Measurements from ENCODE around the gene PSTPIP1.

The PSTPIP1 gene

DNA sequence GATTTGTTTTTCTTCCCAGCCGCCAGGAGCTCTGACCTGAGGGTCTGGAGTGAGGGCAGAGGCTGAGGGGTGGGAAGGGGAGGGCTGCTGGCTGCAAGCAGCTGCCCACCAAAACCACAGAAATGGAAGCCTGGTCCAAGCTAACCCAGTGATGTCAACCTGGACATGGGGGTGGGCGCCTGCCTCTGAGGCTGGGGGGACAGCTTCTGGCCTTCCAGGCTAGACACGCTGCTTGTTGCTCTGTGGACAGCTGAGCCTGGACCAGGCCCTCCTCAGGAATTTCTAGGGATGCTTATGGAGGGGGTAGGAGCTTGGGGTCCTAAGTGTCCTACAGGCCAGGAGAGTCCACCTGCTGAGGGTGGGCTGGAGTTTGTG lies 21.4 kb downstream of the PSTPIP1 start:
- FAIRE-seq (no peak), DNase-seq (ENCODE audit: extremely low spot score, insufficient read length, low read depth) (no peak)

DNA sequence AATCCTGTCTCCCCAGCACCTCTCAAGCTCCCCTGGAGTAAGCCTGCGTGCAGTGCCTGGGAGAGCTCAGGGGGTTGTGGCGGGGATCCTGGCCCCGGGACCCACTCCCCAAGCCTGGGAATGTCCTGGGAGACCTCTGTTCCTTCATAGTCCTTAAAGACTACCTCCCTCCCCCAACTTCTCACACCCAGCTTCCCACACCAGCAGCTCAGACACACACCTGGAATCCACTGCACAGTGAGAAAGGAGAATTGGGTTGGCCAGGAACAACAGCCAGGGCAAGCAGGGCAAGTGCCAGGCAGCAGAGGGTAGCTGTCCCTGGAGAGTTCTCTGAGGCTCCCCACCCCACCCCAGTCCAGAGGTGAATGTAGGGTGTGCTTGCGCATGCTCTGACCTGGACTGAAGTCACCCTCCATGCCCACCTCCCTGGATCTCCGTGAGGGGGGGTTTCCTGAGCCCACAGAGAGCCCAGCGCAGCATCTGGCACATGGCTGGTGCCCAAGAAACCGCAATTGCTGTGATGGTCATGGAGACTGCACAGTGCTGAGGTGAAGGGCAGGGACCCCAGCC lies 22.2 kb downstream of the PSTPIP1 start:
- DNase-seq (ENCODE audit: extremely low spot score, insufficient read length, low read depth) = no peak
- FAIRE-seq = no peak

DNA sequence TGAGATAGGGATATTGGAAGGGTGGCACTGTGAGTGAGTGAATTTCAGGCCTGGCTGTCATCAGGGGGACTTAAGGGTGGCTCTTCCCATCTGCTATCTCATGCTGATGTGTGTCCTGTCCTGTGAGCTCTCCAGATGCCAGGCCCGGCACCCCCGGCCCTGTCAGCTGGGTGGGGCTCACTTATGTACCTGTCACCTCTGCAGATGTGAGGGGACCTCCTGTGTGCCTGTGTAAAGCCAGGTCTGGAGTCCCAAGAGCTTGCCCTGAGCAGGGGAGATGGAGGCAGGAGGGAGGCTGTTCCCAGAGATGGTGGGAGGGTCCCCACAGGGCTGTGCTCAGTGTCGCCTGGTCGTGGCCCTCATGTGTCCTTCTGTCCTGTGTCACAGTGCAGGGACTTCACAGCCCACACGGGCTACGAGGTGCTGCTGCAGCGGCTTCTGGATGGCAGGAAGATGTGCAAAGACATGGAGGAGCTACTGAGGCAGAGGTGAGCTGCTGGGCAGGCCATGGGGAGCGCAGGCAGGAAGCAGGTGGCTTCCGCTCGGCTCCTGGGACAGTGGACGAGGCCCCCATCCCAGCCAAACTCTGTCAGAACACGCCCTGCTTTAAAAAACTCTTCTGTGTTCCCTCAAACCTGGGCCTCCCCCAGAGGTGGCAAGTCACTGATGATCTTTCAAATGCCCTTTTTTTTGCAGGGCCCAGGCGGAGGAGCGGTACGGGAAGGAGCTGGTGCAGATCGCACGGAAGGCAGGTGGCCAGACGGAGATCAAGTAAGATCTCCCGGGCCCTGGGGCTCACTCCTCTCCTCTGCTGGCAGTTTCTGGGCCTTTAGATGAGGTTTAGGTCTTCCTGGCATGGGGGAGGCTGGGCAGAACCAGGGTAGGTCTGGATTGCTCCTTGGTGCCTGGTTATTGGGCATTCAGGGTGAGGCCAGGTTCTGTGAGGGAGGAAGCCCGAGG lies 23.1 kb downstream of the PSTPIP1 start:
- no peak for DNase-seq (ENCODE audit: extremely low spot score, insufficient read length, low read depth)
- no peak for FAIRE-seq

DNA sequence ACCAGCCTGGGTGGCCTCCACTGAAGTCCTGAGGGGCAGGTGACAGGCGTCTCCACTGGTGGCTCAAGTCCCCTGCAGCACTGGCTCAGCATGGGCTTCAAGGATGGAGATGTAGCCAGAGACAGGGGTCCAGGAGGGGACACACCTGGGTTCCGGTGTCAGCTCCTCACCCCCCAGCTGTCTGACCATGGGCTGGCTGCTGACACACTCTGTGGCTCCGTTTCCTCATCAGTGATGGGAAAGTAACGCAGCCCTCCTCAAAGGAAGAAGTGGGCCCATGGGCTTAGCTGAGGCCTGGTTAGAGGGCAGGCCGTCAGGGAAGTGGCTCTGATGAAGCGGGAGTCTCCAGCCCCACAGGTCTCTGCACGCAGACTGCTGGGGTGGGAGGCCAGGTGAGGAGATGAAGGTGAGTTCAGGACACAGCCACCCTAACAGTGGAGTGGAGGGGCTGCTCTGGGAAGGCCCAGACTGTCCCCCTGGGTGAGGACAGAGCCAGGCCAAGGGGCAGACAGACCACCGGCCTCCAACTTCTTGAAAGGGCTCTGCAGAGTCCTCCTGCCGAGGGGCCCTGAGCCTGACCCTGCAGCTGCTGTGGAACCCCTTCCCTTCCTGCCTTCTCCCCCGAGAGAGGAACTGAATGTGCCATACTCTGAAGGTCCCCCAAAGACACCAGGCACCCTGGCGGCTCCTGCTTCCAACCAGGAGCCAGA lies 24.0 kb downstream of the PSTPIP1 start:
- no peak for DNase-seq (ENCODE audit: extremely low spot score, insufficient read length, low read depth)

DNA sequence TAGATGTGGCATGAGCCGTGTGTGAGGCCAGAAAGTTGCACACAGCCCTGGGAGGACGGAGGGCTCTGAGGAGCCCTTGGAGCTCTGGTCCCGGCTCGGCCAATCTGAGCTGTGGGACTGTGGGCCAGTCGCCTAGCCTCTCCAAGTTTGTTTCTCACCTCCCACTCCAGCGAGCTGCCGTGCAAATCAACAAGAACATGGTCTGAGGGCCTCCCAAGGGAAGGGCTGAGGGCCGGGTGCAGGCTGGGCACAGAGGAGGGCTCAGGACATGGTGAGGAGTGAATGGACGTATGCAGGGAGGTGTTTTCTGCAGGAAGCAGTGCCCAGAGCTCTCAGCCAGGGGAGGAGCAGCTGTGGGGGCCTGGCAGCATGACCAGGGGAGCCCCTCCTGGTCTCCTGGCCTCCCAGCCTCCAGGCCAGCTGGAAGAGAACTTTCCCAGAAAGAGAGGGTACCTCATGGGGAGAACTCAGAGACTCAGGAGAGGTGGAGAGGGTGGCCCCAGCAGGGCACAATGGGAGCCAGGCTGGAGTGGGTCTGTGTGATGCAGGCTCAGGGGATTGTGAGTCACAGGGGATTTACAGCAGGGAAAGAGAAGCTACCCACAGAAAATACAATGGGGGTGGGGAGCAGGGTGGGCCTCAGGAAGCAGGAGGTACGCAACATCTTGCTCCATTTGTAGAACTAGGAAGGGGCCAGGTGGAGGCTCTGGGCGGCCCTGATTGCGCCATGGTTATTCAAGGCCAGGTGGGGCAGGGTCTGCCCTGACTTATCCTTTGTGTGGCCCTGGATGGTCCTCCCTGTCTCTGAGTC lies 24.8 kb downstream of the PSTPIP1 start:
- FAIRE-seq (peak; percentile 12), DNase-seq (ENCODE audit: extremely low spot score, insufficient read length, low read depth) (no peak)

More for the DNA sequence above, 24.0 kb downstream of the PSTPIP1 start:
- FAIRE-seq = no peak

DNA sequence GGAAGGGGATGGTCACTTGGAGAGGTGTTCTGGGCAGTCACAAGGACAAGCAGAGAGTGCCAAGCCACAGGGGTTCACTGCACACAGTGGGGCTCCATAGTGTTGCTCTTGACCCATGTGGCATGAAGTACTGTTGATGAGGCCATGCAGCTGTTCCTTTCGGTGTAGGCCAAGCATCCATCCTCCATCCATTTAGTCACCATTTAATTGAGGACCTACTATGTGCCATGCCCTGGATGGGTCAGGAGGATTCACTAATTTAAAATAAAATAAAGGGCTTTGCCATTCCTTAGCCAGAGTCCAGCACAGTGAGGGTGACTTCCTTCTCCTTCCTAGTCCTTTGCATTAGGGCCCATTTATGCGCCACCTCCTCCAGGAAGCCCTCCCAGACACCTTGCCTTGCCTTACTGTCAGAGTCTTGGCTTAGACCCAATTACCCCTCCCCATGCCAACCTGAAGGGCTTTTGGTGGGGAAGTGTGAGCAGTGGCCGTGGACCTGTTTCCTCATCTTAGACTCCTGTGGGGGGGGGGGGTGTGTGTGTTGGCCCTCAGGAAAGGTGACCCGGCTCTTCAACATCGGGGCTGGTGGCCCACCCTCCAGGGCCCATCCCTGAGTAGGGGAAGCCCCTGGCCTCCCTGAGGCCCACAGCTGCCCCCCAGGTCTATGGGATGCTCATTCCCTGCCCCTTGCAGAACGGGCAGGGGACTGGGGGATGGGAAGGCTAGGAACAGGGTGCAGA lies 25.6 kb downstream of the PSTPIP1 start:
- FAIRE-seq (no peak), DNase-seq (ENCODE audit: extremely low spot score, insufficient read length, low read depth) (no peak)

DNA sequence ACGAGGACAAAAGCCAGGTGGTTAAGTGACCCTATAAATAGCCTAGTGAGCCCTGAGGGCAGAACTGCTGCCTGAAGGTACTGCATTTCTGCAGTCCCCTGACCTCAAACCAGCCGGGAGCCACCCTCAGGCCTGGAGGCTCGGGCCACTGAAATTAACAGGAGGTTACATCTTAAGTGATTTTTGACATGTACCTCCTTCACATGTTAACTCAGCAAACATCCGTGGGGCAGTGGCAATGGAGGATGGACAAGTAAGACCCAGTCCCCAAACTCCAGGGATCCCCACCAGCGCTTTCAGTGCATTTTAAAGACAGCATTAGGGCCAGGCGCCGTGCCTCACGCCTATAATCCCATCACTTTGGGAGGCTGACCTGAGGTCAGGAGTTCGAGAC lies 26.2 kb downstream of the PSTPIP1 start:
- FAIRE-seq (no peak), DNase-seq (ENCODE audit: extremely low spot score, insufficient read length, low read depth) (no peak)

DNA sequence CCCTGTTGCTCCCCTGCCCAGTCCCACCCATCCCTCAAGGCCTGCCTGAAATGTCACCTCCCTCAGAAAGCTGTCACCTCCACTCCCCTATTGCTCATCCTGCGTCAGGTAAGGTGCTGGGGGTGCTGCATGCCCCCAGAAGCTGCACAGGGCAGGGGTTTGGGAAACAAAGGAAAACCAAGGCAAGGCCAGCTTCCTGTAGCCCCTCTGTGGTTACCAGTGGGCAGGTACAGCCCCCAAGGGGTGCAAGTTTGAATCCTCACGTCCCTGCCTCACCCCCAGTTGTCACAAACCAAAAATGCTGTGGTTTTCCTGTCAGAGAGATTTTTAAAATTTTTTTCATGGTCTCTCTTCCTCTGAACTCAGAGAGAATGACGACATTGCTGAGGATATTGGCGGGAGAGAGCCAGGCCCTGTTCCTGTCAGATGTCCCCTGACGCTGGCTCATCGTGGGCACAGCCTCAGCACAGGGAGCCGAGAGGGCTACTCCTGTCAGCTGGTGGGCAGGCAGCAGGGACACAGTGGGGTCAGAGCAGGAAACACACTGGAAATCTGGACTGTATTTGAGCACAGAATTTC lies 27.0 kb downstream of the PSTPIP1 start:
- no peak for DNase-seq (ENCODE audit: extremely low spot score, insufficient read length, low read depth)
- peak; percentile 63 for FAIRE-seq

DNA sequence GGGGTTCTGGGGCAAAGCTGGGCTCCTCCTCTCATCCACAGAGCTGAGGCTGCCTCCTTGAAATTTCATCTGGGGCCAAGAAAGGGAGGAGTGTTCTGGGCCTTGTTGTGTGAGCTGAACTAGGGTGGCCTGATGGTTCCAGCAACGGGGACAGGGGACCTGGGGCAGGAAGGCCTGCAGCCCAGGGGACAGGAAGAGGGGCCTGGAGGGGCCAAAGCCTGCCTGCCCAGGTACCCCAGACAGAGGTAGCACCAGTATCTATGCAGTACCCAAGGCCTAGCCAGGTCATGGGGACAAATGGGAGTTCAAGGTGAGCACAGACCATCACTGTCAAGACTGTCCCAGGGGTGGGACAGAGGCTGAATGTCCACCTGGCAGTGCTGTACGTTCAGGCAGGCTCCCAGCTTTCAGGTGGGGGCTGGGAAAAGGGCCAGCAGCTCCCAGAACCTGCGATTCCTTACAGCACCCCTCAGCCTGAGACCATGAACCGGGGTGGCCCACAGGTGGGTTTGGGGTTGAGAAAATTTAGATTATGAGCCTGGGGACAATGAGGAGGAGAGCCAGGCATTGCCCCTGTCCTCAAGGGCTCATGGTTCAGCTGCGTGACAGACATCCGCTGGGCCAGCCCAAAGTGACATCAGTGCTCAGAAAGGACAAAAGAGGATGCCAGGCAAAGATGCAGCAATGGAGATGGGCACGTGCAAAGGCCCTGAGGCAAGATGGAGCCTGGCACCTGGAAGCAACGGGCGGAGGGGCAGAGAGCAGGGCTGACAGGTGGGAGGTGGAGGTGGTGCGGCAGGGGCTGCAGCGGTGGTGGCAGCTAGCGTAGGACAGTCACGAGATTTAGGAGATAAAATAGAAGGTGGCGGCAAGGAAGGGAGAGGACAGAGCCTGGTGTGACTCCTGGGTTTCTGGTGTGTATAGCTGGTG lies 28.0 kb downstream of the PSTPIP1 start:
- FAIRE-seq = no peak
- DNase-seq (ENCODE audit: extremely low spot score, insufficient read length, low read depth) = no peak

DNA sequence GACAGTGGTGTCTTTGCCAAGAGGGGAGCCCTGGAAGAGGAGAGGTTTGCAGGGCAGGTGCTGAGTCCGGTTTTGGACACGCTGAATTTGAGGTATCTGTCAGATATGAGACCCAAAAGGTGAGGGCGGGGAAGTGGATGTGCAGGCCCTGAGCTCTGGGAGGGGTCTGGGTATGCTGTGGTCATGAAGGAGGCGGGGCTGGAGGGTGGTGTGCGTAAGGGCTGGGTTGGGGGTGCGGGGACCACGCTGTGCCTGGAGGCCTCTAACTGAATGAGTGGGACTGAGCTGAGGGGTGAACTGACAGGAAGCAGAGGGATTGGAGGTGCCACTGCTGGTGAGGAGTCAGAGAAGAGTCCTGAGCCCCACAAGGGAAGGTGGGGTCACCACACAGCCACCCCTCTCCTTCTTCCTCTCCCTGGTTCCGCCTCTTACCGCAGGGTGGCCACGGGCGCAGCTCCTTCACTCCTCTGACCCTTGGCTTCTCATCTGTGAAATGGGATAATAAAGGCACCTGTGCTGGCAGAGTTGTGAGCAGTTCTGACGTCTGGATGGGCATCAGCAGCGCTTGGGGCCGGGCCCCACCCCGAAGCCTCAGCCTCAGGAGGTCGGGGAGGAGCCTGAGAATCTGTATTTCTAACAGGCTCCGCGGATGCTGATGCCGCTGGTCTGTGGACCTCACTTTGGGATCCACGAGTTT lies 28.8 kb downstream of the PSTPIP1 start:
- DNase-seq (ENCODE audit: extremely low spot score, insufficient read length, low read depth) (no peak), FAIRE-seq (no peak)

DNA sequence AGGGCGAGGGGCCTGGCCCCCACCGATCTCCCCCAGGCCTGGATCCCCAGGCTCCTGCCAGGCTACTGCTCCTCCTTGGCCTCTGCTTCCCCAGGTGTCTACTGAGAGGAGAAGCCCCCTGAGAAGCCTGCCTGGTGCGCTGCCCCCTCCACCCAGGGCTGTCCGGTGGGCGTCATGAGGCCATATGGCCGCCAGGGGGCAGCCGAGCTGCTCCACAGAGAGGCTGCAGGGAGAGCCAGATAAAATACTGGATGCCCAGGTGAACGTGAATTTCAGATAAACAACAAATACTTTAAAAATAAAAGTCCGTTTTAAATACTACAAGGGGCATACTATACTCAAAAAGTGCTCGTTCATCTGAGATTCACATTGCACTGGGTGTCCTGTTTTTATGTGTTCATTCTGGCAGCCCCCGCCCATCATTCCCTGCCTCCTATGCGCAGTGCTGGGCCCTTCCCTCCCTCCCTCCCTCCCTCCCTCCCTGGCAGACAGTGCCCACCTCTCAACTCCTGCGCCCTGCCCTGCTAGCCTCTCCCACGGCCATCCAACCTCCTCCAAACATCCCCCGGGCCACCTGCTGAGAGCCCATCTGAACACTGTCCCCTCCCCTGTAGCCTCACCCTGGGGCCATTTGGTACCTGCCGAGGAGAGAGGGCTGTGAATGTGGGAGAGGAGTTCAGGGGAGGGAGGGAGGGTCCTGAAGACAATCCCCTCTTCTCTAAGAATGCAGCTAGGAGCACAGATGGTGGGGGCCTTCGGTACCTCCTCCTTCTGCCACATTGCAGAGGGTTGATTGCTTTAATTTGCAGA lies 29.6 kb downstream of the PSTPIP1 start:
- FAIRE-seq = peak; percentile 64
- peak; percentile 65 for DNase-seq (ENCODE audit: extremely low spot score, insufficient read length, low read depth)

DNA sequence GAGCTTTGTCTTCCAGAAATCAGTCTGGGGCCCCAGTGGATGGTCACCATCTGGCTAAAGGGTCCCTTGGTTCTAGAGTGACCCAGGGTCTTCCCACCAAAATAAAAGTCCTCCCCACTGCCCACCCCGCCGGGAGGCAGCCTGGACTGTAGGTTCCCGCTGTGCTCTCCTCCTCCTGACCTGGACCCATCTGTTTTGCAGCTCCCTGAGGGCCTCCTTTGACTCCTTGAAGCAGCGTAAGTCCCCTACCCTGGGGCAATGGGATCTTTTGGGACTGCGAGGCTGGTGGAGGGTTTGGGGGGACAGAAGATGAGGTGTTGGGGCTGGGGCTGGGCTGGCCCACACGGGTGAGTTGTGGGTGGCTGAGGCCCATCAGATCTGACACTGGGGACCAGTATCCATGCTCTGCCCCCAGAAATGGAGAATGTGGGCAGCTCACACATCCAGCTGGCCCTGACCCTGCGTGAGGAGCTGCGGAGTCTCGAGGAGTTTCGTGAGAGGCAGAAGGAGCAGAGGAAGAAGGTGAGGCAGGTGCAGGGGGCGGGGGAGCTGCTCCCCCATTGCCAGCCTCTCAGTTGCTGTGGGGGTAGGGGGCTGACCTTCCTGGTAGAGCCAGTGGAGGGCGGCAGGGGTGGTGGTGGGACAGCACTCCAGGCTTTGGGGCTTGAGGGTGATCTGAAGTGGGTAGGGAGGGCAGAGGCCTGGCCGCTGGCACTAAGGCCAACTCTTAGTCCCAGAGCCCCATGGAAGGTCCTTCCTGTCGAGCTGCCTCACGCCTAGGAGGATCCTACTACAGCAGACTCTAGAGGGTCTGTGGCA lies 30.4 kb downstream of the PSTPIP1 start:
- DNase-seq (ENCODE audit: extremely low spot score, insufficient read length, low read depth) (no peak), FAIRE-seq (no peak)

DNA sequence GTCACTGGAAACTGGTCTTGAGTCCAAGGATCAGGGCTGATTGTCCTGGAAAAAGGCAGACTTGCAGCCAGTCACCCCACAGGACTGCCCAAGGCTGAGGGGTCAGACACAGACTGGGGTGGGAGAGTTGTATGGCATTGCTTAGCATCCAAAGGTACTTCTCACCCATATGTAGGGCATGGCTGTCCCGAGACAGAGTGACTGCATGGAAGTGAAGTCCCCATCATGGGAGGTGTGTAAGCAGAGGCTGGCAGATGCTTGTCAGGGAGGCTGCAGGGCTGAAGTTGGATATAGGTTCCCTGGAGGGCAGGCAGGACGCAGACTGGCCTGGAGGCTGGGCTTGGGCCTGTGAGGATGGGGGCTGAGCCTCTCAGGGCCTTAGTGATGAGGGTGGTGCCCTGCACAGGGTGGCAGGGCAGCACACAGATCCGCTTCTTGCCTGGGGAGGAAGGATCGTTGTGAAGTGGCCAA lies 31.1 kb downstream of the PSTPIP1 start:
- FAIRE-seq (no peak), DNase-seq (ENCODE audit: extremely low spot score, insufficient read length, low read depth) (no peak)

DNA sequence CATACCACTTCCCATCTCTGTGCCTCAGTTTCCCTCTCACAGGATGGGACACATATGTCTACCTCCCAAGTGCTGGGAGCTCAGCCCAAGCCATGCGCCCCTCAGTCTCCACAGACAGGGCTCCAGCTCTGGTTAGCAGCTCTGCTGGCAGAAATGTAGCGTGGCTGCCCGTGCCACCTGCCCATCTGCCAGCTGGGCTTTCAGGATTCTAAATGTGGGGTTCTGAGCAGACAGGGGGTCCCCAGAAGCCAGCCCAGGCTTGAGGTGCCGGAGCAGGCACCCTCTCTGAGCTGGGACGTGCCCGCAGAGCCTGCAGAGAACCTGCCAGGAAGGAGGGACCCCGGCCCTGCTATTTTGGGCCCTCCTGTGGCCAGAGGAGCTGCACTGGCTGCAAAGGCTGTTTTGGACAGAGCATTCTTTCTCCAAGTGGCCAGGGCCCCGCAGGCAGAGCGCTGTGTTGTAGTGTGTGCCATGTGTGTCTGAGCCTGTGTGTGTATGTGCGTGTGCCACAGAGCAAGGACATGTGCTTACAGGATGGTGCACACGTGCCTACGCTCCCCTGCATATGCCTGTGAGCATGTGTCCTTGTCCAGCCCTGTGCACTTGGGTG lies 31.7 kb downstream of the PSTPIP1 start:
- no peak for DNase-seq (ENCODE audit: extremely low spot score, insufficient read length, low read depth)
- no peak for FAIRE-seq

DNA sequence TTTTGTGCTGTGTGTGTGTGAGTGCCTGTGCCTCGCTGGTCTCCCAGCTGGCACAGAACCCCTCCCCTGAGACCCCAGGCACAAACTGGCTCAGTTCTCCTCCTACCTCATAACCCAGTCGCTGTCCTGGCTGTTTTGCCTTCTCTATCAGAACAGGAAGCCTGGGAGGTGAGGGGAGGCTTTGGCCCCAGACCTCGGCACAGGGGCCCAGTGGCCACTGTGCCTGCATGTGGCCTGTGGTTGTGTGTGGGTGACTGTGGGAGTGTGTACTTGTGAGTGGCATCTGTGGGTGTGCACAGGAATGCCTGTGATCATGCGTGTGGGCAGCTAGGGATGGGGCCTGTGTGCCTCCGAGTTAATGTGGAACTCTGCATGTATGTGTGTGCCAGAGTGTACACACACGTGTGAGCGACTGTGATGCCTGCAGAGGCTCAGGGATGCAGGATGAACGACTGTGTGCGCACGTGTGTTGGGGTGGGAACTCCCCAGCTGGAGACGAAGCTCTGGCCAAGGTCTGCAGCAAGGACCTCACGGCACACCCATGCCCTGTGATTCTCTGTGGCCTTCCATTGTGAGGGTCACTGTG lies 32.3 kb downstream of the PSTPIP1 start:
- FAIRE-seq (no peak), DNase-seq (ENCODE audit: extremely low spot score, insufficient read length, low read depth) (no peak)

All from GM18507 (cell line).